GM19372 (cell line): Measurements from ENCODE around the gene RGS5.

Experiments used
- ATAC-seq: cut with Tn5 transposase; IDR thresholded peaks from one replicate; pipeline ENCODE4 v1.9.1; 2021; ENCODE audit warnings: mild to moderate bottlenecking, low read depth, moderate library complexity; ENCODE audit not compliant: unreplicated experiment

The RGS5 gene

GRCh38 chr1:163093579-163093978 lies 109.1 kb downstream of the RGS5 start:
- ATAC-seq = no peak

GRCh38 chr1:163093169-163093568 lies 109.5 kb downstream of the RGS5 start:
- ATAC-seq = no peak
